NCI-H1436 (cell line): ENCODE data around the gene KCNE5.
"Not testable (repeated sequence)": the region's sequence is repeated elsewhere in the genome, so short reads cannot be mapped to it uniquely, and the experiment has no call there.

Experiments used
- DNase-seq: peaks from one replicate; lab custom pipeline; 2025; lab: John Stamatoyannopoulos, UW

Gene KCNE5

GRCh38 chrX:109601486-109601885 lies 23.5 kb downstream of the KCNE5 start:
- DNase-seq: no peak

- DNase-seq: no peak
Observed at GRCh38 chrX:109600237-109600651, 24.7 kb downstream of the KCNE5 start.

DNA sequence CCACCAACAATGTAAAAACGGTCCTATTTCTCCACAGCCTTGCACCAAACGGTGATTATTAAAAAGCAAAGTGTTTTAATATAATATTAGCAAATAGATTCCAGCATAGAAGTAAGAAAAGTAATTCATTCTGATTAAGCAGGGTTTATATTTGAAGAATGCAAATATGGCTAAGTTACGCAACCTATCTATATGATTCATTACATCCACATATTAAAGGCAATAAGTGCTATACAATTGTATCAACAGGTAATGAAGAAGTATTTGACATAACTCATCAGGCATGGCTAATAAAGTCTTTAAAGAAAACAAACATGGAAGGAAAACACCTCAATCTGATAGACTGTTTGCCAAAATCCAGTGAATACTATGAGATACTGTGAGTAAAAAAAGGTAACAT lies 29.0 kb downstream of the KCNE5 start:
- DNase-seq: no peak

- no peak for DNase-seq
Observed at GRCh38 chrX:109590176-109590575, 34.8 kb downstream of the KCNE5 start.

GRCh38 chrX:109585488-109585887 lies 39.5 kb downstream of the KCNE5 start:
- DNase-seq: no peak

GRCh38 chrX:109578916-109579315 lies 46.1 kb downstream of the KCNE5 start:
- no peak for DNase-seq

DNA sequence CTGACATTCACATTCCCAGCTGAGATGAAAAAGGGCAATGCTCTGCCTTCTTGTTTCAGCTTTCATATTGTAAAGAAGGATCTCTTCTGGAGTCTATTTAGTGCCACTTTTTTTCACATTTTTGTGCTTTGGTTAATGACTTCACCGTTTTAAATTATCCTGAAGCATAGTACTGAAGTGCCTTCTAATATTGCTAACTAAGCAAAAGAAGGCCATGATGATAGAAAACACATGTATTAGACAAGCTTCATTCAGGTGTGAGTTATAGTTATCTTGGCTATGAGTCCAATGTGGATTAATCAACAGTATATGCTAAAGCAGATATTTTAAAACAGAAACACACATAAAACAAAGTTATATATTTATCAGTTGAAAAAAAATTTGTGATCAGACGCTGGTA lies 47.9 kb downstream of the KCNE5 start:
- DNase-seq: no peak

DNA sequence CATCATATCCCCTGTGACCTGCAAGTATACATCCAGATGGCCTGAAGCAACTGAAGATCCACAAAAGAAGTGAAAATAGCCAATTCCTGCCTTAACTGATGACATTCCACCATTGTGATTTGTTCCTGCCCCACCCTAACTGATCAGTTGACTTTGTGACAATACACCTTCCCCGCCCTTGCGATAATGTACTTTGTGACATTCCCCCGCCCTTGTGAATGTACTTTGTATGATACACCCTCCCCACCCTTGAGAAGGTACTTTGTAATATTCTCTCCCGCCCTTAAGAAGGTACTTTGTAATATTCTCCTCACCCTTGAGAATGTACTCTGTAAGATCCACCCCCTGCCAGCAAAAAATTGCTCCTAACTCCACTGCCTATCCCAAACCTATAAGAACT lies 48.9 kb downstream of the KCNE5 start:
- not testable (repeated sequence) for DNase-seq
